Measurements from ENCODE around the gene ADAMTS3. TPM values are rescaled to one million over a fixed set of nuclear protein-coding genes. Genes with fewer than 3 reads are reported as not detected.

ADAMTS3 gene
- total and polyA plus RNA-seq, 3 experiments from 2014 or later, result not detected

DNA sequence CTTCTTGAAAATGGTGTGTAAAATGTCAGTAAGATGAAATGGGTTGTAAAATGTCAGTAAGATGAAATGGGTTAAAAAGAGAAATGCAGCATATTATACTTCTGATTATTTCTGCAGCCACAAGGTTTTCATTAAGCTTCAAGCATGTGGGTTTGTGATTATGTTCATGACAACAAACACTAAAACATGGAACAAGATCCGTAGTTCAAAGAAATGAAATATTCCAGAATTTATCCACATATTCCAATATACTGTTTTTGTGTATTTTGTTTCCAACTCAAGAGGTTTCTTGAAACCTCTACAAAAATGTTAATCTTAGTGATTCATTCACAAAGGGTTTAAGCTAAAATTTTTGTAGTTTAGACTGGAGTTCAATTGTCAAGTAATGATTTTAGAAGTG is 84.0 kb downstream of the ADAMTS3 start:
- no peaks in the 10 kb centered on the region for H3K9me3 ChIP-seq (ENCODE audit: low read length)

GRCh38 chr4:72473434-72473900 is 95.6 kb downstream of the ADAMTS3 start:
- Histone ChIP-seq H3K4me3 (ENCODE audit: low read length) (no peak overlapping the region), H3K4me1 (ENCODE audit: insufficient read depth, low read length) (no peaks in the 10 kb centered on the region), H3K27ac (ENCODE audit: low read depth, low read length) (no peak overlapping the region), H3K27me3 (ENCODE audit: insufficient read depth, low read length, poor library complexity, severe bottlenecking) (no peaks in the 10 kb centered on the region), H3K9me3 (ENCODE audit: low read length) (no peaks in the 10 kb centered on the region), H3K36me3 (ENCODE audit: insufficient read depth, low read length) (no peaks in the 10 kb centered on the region)
- Mint-ChIP-seq H3K27me3 (peaks cover 0 to 1% of the 10 kb centered on the region in 2 donors), H3K4me1 (no peaks in the 10 kb centered on the region), H3K27ac (no peak overlapping the region), H3K9me3 (peaks cover 0 to 13% (median 2%) of the 10 kb centered on the region in 5 donors), H3K4me3 (no peak overlapping the region), H3K36me3 (no peaks in the 10 kb centered on the region)
- CTCF ChIA-PET, result no interaction called here
- no peak for DNase-seq
- POLR2A ChIA-PET, result no interaction called here

More for the DNA sequence above, 84.0 kb downstream of the ADAMTS3 start:
- Mint-ChIP-seq H3K9me3 (peaks cover 0 to 3% (median 0%) of the 10 kb centered on the region in 5 donors), H3K4me1 (no peaks in the 10 kb centered on the region), H3K36me3 (no peaks in the 10 kb centered on the region), H3K4me3 (no peak overlapping the region), H3K27me3 (peaks cover 0 to 1% of the 10 kb centered on the region in 2 donors), H3K27ac (no peak overlapping the region)
- CTCF ChIA-PET, result no interaction called here
- Histone ChIP-seq H3K36me3 (ENCODE audit: insufficient read depth, low read length) (no peaks in the 10 kb centered on the region), H3K4me3 (ENCODE audit: low read length) (no peak overlapping the region), H3K4me1 (ENCODE audit: insufficient read depth, low read length) (no peaks in the 10 kb centered on the region), H3K27ac (ENCODE audit: low read depth, low read length) (no peak overlapping the region), H3K27me3 (ENCODE audit: insufficient read depth, low read length, poor library complexity, severe bottlenecking) (no peaks in the 10 kb centered on the region)
- no peak for DNase-seq
- POLR2A ChIA-PET, result no interaction called here

- H3K4me1 Mint-ChIP-seq, result no peaks in the 10 kb centered on the region
- H3K27ac Mint-ChIP-seq, result no peak overlapping the region
These were observed 97.2 kb downstream of the ADAMTS3 start for GRCh38 chr4:72471816-72472215.

DNA sequence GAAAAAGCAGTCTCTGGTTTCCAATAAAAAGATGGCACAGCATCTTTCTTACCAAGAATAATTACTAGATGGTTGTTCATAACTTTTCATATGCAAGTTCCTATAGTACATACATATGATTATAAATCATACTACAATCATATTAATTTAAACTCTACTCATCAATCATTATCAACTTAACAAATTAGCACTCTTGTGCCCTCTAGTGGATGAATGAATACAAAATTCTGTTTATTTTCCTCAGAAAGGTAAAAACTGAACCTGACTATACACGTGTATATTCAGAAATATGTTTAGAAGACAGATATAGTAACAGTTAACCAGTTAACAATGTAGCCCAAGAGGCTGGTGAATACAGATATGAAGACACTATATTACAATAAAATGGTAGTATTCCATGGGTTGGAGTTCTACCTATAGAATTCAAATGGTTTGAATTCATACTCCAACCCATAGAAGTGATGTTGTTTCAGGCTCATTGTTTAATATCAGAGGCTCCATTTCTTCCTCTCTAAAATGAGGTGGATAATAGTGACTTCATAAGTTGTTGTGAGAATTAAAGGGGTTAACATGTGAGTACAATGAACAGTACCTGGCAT is 100.0 kb downstream of the ADAMTS3 start:
- Histone ChIP-seq H3K36me3 (ENCODE audit: insufficient read depth, low read length) (no peaks in the 10 kb centered on the region), H3K27ac (ENCODE audit: low read depth, low read length) (no peak overlapping the region), H3K4me3 (ENCODE audit: low read length) (no peak overlapping the region), H3K4me1 (ENCODE audit: insufficient read depth, low read length) (no peaks in the 10 kb centered on the region), H3K27me3 (ENCODE audit: insufficient read depth, low read length, poor library complexity, severe bottlenecking) (no peaks in the 10 kb centered on the region), H3K9me3 (ENCODE audit: low read length) (no peaks in the 10 kb centered on the region)
- no peaks in the 10 kb centered on the region for H3K4me1 Mint-ChIP-seq
- peaks cover 0 to 3% of the 10 kb centered on the region in 2 donors for H3K27me3 Mint-ChIP-seq
- peaks cover 0 to 3% (median under 1%) of the 10 kb centered on the region in 5 donors for H3K9me3 Mint-ChIP-seq
- H3K36me3 Mint-ChIP-seq, result no peaks in the 10 kb centered on the region
- no peak for DNase-seq
- H3K4me3 Mint-ChIP-seq, result no peak overlapping the region
- CTCF ChIA-PET, result no interaction called here
- POLR2A ChIA-PET, result no interaction called here
- H3K27ac Mint-ChIP-seq, result no peak overlapping the region

More at GRCh38 chr4:72471816-72472215, 97.2 kb downstream of the ADAMTS3 start:
- Mint-ChIP-seq H3K27me3 (peaks cover 0 to 1% of the 10 kb centered on the region in 2 donors), H3K9me3 (peaks cover 0 to 13% (median 2%) of the 10 kb centered on the region in 5 donors), H3K4me3 (no peak overlapping the region), H3K36me3 (no peaks in the 10 kb centered on the region)
- Histone ChIP-seq H3K4me1 (ENCODE audit: insufficient read depth, low read length) (no peaks in the 10 kb centered on the region), H3K9me3 (ENCODE audit: low read length) (no peaks in the 10 kb centered on the region), H3K4me3 (ENCODE audit: low read length) (no peak overlapping the region), H3K36me3 (ENCODE audit: insufficient read depth, low read length) (no peaks in the 10 kb centered on the region), H3K27ac (ENCODE audit: low read depth, low read length) (no peak overlapping the region), H3K27me3 (ENCODE audit: insufficient read depth, low read length, poor library complexity, severe bottlenecking) (no peaks in the 10 kb centered on the region)
- CTCF ChIA-PET, result no interaction called here
- POLR2A ChIA-PET, result no interaction called here
- no peak for DNase-seq

- Histone ChIP-seq H3K4me3 (ENCODE audit: low read length) (no peak overlapping the region), H3K9me3 (ENCODE audit: low read length) (no peaks in the 10 kb centered on the region), H3K27me3 (ENCODE audit: insufficient read depth, low read length, poor library complexity, severe bottlenecking) (no peaks in the 10 kb centered on the region), H3K36me3 (ENCODE audit: insufficient read depth, low read length) (no peaks in the 10 kb centered on the region), H3K4me1 (ENCODE audit: insufficient read depth, low read length) (no peaks in the 10 kb centered on the region), H3K27ac (ENCODE audit: low read depth, low read length) (no peak overlapping the region)
- no peak for DNase-seq
- Mint-ChIP-seq H3K27me3 (peaks cover 0 to 1% of the 10 kb centered on the region in 2 donors), H3K27ac (no peak overlapping the region), H3K36me3 (no peaks in the 10 kb centered on the region), H3K4me1 (no peaks in the 10 kb centered on the region), H3K9me3 (no peaks in the 10 kb centered on the region), H3K4me3 (no peak overlapping the region)
- ChIA-PET CTCF (no interaction called here), POLR2A (no interaction called here)
These were observed 101.4 kb downstream of the ADAMTS3 start for GRCh38 chr4:72467633-72468032.

DNA sequence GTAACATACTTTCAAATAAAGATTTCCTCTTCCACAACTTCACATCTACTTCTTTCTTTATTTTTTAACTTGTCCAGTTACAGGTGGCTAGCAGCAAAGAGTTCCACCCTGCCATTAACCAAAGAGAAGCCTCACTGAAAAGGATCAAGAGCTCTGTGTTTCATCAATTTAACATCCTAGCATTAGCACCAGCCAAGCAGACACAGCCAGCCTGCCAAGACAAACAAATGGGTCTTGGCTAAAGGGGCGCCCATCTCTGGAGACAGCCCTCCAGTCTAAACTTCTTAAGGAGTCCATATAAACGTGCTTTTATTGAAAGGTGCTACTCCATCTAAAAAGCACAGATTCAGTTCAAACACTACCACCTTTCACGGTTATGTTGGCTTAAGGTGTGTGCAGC is 105.3 kb downstream of the ADAMTS3 start:
- Mint-ChIP-seq H3K36me3 (no peaks in the 10 kb centered on the region), H3K27ac (no peak overlapping the region), H3K9me3 (no peaks in the 10 kb centered on the region), H3K4me3 (no peak overlapping the region), H3K27me3 (peaks cover 0 to 1% of the 10 kb centered on the region in 2 donors), H3K4me1 (no peaks in the 10 kb centered on the region)
- Histone ChIP-seq H3K27me3 (ENCODE audit: insufficient read depth, low read length, poor library complexity, severe bottlenecking) (no peaks in the 10 kb centered on the region), H3K9me3 (ENCODE audit: low read length) (no peaks in the 10 kb centered on the region), H3K36me3 (ENCODE audit: insufficient read depth, low read length) (no peaks in the 10 kb centered on the region), H3K4me1 (ENCODE audit: insufficient read depth, low read length) (no peaks in the 10 kb centered on the region), H3K4me3 (ENCODE audit: low read length) (no peak overlapping the region), H3K27ac (ENCODE audit: low read depth, low read length) (no peak overlapping the region)
- no peak for DNase-seq
- POLR2A ChIA-PET, result no interaction called here
- CTCF ChIA-PET, result no interaction called here

- peaks cover 0 to 9% (median 0%) of the 10 kb centered on the region in 5 donors for H3K9me3 Mint-ChIP-seq
- POLR2A ChIA-PET, result no interaction called here
- H3K27me3 Mint-ChIP-seq, result no peaks in the 10 kb centered on the region
These were observed 111.9 kb downstream of the ADAMTS3 start for GRCh38 chr4:72457158-72457557.

GRCh38 chr4:72451349-72451748 is 117.7 kb downstream of the ADAMTS3 start:
- H3K4me3 ChIP-seq (ENCODE audit: low read length), result no peak overlapping the region
- no peak for DNase-seq
- Mint-ChIP-seq H3K27me3 (no peaks in the 10 kb centered on the region), H3K4me3 (no peak overlapping the region), H3K27ac (no peak overlapping the region), H3K36me3 (no peaks in the 10 kb centered on the region), H3K9me3 (peaks cover 0 to 9% (median 0%) of the 10 kb centered on the region in 5 donors), H3K4me1 (no peaks in the 10 kb centered on the region)
- no peak overlapping the region for H3K27ac ChIP-seq (ENCODE audit: low read depth, low read length)
- H3K27me3 ChIP-seq (ENCODE audit: insufficient read depth, low read length, poor library complexity, severe bottlenecking), result no peaks in the 10 kb centered on the region
- no peaks in the 10 kb centered on the region for H3K4me1 ChIP-seq (ENCODE audit: insufficient read depth, low read length)
- ChIA-PET POLR2A (no interaction called here), CTCF (no interaction called here)
- no peaks in the 10 kb centered on the region for H3K36me3 ChIP-seq (ENCODE audit: insufficient read depth, low read length)
- H3K9me3 ChIP-seq (ENCODE audit: low read length), result no peaks in the 10 kb centered on the region

More at GRCh38 chr4:72457158-72457557, 111.9 kb downstream of the ADAMTS3 start:
- H3K36me3 ChIP-seq (ENCODE audit: insufficient read depth, low read length), result no peaks in the 10 kb centered on the region
- Mint-ChIP-seq H3K4me3 (no peak overlapping the region), H3K36me3 (no peaks in the 10 kb centered on the region), H3K4me1 (no peaks in the 10 kb centered on the region), H3K27ac (no peak overlapping the region)
- no peaks in the 10 kb centered on the region for H3K4me1 ChIP-seq (ENCODE audit: insufficient read depth, low read length)
- no peaks in the 10 kb centered on the region for H3K27me3 ChIP-seq (ENCODE audit: insufficient read depth, low read length, poor library complexity, severe bottlenecking)
- CTCF ChIA-PET, result no interaction called here
- H3K4me3 ChIP-seq (ENCODE audit: low read length), result no peak overlapping the region
- no peak for DNase-seq
- H3K9me3 ChIP-seq (ENCODE audit: low read length), result no peaks in the 10 kb centered on the region
- H3K27ac ChIP-seq (ENCODE audit: low read depth, low read length), result no peak overlapping the region

All from CD8-positive, alpha-beta memory T cell (primary cell).